A673 (cell line): ENCODE measurements around the gene RNF223. TPM values are rescaled to one million over a fixed set of nuclear protein-coding genes. Genes with fewer than 3 reads are reported as not detected.

Source experiments
- BruUV-seq: library from RNA; stranded (reverse); fragments of 400-500 nt; replicated peaks from 2 replicates; lab custom pipeline; 2021; lab: Mats Ljungman, UMichigan
- CTCF ChIA-PET: fragments of 300-600 bp; sonication (Branson Sonifier 250); formaldehyde crosslinking; loops from one replicate; lab custom pipeline; 2022; ENCODE audit warnings: antibody characterized with exemption; lab: Charles Lee
- POLR2A ChIA-PET: fragments of 300-600 bp; sonication (Branson Sonifier 250); formaldehyde crosslinking; loops from one replicate; lab custom pipeline; 2022; ENCODE audit warnings: antibody characterized with exemption; ENCODE audit not compliant: low non-redundant PET; lab: Charles Lee
- DNase-seq: peaks from one replicate; pipeline ENCODE4 v3.0.0-alpha.2; 2015; ENCODE audit warnings: low spot score
- H3K27ac ChIP-seq: fragments of 200-600 bp; sonication (generic); 2 replicates; pipeline ENCODE4 v1.5.1; 2016; ENCODE audit warnings: mixed run types, low read depth, mild to moderate bottlenecking, mixed read lengths, antibody characterized with exemption, low read length; ENCODE audit not compliant: poor library complexity, severe bottlenecking
- H3K27me3 ChIP-seq: fragments of 200-600 bp; sonication (generic); replicated peaks from 2 replicates; pipeline ENCODE4 v1.6.1; 2017; ENCODE audit warnings: mixed run types, low read depth, mild to moderate bottlenecking, mixed read lengths, antibody characterized with exemption, low read length; ENCODE audit not compliant: insufficient read depth, poor library complexity
- H3K36me3 ChIP-seq: fragments of 200-600 bp; sonication (generic); 2 replicates; pipeline ENCODE4 v1.6.1; 2016; ENCODE audit warnings: mixed run types, mild to moderate bottlenecking, mixed read lengths, antibody characterized with exemption, low read length; ENCODE audit not compliant: insufficient read depth, poor library complexity, severe bottlenecking
- H3K4me1 ChIP-seq: fragments of 200-600 bp; sonication (generic); 2 replicates; pipeline ENCODE4 v1.6.1; 2017; ENCODE audit warnings: mixed run types, mild to moderate bottlenecking, mixed read lengths, antibody characterized with exemption, low read length; ENCODE audit not compliant: insufficient read depth, poor library complexity, severe bottlenecking
- H3K4me3 ChIP-seq: fragments of 200-600 bp; sonication (generic); 2 replicates; pipeline ENCODE4 v1.5.1; 2016; ENCODE audit warnings: low read depth, mixed run types, mild to moderate bottlenecking, mixed read lengths, low read length; ENCODE audit not compliant: poor library complexity, severe bottlenecking
- H3K9me3 ChIP-seq: fragments of 200-600 bp; sonication (generic); 2 replicates; pipeline ENCODE4 v1.6.1; 2016; ENCODE audit warnings: mixed run types, low read depth, mild to moderate bottlenecking, mixed read lengths, antibody characterized with exemption, low read length; ENCODE audit not compliant: poor library complexity, severe bottlenecking
- EZH2 ChIP-seq: fragments of 200-600 bp; sonication (generic); IDR thresholded peaks from 2 replicates; pipeline ENCODE4 v1.6.1; 2017; ENCODE audit warnings: borderline replicate concordance, low read depth, mild to moderate bottlenecking, mixed read lengths, antibody characterized with exemption, low read length; ENCODE audit not compliant: poor library complexity, severe bottlenecking
- intact Hi-C: fragments of 100-400 bp; cut with micrococcal nuclease; formaldehyde crosslinking; loops from one replicate; pipeline ENCODE4 v1.10.0; 2022; ENCODE audit not compliant: unreplicated experiment
- total RNA-seq: library from RNA; stranded (reverse); gene quantifications from 2 replicates; pipeline ENCODE4 v1.2.3, GENCODE V29; 2021
- TF ChIP-seq, protein P1 (sequence below): fragments of 300-800, 200-600 bp; sonication (generic); conservative IDR thresholded peaks from 2 replicates; pipeline ENCODE4 v1.5.1; 2017; ENCODE audit warnings: low read depth, mild to moderate bottlenecking, antibody characterized with exemption, low read length, moderate library complexity, mixed read lengths

Gene RNF223
- total RNA-seq, 1 experiment from 2014 or later, result not detected

DNA sequence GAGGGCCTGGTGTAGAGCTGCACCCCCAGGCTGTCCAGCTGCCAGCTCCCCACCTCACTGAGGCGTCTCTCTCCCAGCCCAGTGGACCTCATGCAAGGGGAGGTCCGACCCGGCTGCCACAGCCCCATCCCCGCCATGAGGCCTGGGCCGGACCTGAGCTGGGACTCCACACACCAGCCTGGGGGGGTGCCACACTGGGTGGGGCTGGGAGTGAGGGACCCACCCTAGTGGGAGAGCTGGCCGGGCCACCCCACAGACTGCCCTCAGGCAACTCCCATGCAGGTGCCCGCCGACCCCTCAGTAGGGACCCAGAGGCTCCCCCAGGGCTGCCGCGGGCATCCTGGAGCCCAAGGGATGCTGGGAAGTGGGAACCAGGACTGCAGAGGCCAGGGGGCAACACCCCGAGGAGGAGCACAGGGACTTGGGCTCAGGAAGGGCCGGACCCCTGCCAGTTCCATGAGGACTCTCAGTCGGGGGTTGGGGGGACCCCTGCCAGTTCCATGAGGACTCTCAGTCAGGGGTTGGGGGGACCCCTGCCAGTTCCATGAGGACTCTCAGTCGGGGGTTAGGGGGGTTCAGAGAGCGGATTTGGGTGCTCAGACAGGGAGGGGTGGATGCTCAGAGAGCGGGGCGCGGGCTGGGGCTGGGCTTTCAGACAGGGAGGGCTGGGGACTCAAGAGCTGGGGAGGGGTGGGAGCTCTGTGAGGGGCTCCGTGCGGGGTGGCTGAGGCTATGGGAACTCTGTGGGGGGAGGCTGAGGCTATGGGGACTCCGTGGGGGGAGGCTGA, 1.2 kb upstream of the RNF223 start:
- Histone ChIP-seq H3K4me3 (no peak overlapping the region), H3K36me3 (no peaks in the 10 kb centered on the region), H3K27me3 (no peaks in the 10 kb centered on the region), H3K27ac (no peak overlapping the region), H3K4me1 (peaks cover 12% of the 10 kb centered on the region), H3K9me3 (no peaks in the 10 kb centered on the region)
- TF ChIP-seq EZH2, result no peak
- TF ChIP-seq, protein P1, sequence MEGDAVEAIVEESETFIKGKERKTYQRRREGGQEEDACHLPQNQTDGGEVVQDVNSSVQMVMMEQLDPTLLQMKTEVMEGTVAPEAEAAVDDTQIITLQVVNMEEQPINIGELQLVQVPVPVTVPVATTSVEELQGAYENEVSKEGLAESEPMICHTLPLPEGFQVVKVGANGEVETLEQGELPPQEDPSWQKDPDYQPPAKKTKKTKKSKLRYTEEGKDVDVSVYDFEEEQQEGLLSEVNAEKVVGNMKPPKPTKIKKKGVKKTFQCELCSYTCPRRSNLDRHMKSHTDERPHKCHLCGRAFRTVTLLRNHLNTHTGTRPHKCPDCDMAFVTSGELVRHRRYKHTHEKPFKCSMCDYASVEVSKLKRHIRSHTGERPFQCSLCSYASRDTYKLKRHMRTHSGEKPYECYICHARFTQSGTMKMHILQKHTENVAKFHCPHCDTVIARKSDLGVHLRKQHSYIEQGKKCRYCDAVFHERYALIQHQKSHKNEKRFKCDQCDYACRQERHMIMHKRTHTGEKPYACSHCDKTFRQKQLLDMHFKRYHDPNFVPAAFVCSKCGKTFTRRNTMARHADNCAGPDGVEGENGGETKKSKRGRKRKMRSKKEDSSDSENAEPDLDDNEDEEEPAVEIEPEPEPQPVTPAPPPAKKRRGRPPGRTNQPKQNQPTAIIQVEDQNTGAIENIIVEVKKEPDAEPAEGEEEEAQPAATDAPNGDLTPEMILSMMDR, result no peak
- DNase-seq, result no peak
- ChIA-PET CTCF (no interaction called here), POLR2A (no interaction called here)
- intact Hi-C loops, result no loop called here
- no TSS peak for BruUV-seq

DNA sequence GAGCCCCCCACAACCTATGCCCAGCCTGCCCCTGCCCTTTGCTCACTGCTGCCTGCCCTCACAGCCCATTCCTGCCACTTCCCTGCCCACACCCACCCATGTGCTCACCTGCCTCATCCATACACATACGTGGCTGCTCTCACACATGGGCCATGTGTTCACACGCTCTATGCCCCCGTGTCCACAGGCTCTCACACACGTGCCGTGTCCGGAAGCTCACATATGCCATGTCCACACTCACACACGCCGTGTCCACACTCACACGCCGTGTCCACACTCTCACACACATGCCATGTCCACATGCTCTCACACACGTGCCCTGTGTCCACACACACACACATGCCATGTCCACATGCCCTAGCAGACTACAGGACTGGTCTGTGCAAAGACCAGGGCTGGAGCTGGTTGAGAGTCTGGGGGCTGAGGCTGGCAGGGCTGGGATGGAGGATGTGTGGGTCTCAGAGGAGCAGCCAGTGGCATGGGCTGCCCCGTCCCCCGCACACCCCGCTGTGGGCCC, 583 bp upstream of the RNF223 start:
- BruUV-seq, result no TSS peak
- CTCF ChIA-PET, result no interaction called here
- Histone ChIP-seq H3K4me1 (peaks cover 9% of the 10 kb centered on the region), H3K4me3 (no peak overlapping the region), H3K9me3 (no peaks in the 10 kb centered on the region), H3K36me3 (no peaks in the 10 kb centered on the region), H3K27ac (no peak overlapping the region), H3K27me3 (no peaks in the 10 kb centered on the region)
- intact Hi-C loops, result no loop called here
- POLR2A ChIA-PET, result no interaction called here
- TF ChIP-seq, protein P1, result no peak
- no peak for TF ChIP-seq EZH2
- no peak for DNase-seq

DNA sequence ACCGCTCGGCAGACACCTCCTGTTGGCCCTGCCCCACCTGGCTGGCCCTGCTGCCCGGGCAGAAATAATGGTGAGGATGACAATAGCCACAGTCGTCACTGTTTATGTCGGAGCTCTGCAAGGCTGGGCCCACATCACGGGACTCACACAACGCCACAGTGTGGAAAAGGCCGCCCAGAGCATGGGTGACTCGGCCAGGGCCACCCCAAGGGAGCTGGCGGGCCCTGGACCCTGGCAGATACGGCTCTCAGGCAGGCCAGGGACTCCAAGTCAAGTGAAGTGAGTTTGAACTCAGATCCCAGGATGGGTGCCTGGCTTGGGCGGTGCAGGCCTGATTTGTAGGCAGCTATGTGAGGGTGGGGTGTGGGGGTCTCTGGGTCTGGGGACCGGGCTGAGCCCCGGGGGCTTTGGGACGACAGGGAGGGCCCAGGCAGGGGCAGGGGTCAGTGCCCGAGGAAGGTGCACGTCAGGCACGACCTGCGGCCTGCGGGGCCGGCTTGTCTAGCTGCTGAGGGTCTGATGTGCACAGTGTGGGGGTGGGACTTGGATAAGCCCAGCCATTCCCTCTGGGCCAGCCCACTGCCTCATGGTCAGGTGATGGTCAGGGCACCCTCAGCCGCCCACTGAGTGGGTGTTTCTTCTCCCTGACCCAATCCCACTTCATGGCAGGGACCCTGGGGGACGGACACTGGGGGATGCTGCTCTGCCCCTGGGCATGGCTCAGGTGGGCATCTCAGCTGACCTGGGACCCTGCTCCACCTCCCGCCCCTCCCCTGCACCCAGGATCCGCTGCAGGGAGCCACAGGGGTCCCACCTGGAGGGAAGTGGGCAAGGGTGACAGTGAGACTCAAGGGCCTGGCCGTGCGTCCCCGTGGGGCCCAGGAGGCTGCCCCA, 1.0 kb downstream of the RNF223 start:
- no peak overlapping the region for H3K27ac ChIP-seq
- no peak for DNase-seq
- ChIA-PET CTCF (no interaction called here), POLR2A (no interaction called here)
- H3K4me3 ChIP-seq, result no peak overlapping the region
- H3K36me3 ChIP-seq, result no peaks in the 10 kb centered on the region
- no peaks in the 10 kb centered on the region for H3K27me3 ChIP-seq
- intact Hi-C loops, result no loop called here
- no TSS peak for BruUV-seq
- H3K9me3 ChIP-seq, result no peaks in the 10 kb centered on the region
- peaks cover 7% of the 10 kb centered on the region for H3K4me1 ChIP-seq
- TF ChIP-seq, protein P1, result no peak
- no peak for TF ChIP-seq EZH2
